Stimulated activated CD4-positive, alpha-beta T cell treated with anti-CD3 and anti-CD28 coated beads, Interleukin-2, amount 100 ng/mL, for 48 hours (primary cell): ENCODE data around the gene C5orf15.
"Not testable (repeated sequence)": the region's sequence is repeated elsewhere in the genome, so short reads cannot be mapped to it uniquely, and the experiment has no call there.

ENCODE experiments used
- DNase-seq, 2 donors: peaks; one replicate each; pipeline ENCODE4 v3.0.0-alpha.2; 2020

The C5orf15 gene

GRCh38 chr5:133962131-133962530, 6.3 kb downstream of the C5orf15 start:
- no peak for DNase-seq

GRCh38 chr5:133959643-133960042, 8.8 kb downstream of the C5orf15 start:
- no peak for DNase-seq

GRCh38 chr5:133957591-133957990, 10.8 kb downstream of the C5orf15 start:
- no peak for DNase-seq

GRCh38 chr5:133957080-133957479, 11.3 kb downstream of the C5orf15 start:
- no peak for DNase-seq

- not testable (repeated sequence) for DNase-seq
Observed at GRCh38 chr5:133956196-133956595, 12.2 kb downstream of the C5orf15 start.

- no peak for DNase-seq
Observed at GRCh38 chr5:133953568-133954145, 14.8 kb downstream of the C5orf15 start.

GRCh38 chr5:133952729-133953567, 15.5 kb downstream of the C5orf15 start:
- DNase-seq, result no peak

- DNase-seq, result no peak
Observed at GRCh38 chr5:133950821-133951612, 17.4 kb downstream of the C5orf15 start.

GRCh38 chr5:133948721-133949120, 19.7 kb downstream of the C5orf15 start:
- DNase-seq, result no peak

GRCh38 chr5:133947431-133947841, 21.0 kb downstream of the C5orf15 start:
- no peak for DNase-seq

- DNase-seq, result no peak
Observed at GRCh38 chr5:133945568-133945967, 22.9 kb downstream of the C5orf15 start.

GRCh38 chr5:133944263-133945185, 23.9 kb downstream of the C5orf15 start:
- DNase-seq, result peak; percentile 55 to 58

- DNase-seq, result no peak
Observed at GRCh38 chr5:133943475-133943817, 25.0 kb downstream of the C5orf15 start.

GRCh38 chr5:133942614-133943474, 25.6 kb downstream of the C5orf15 start:
- no peak for DNase-seq

- no peak for DNase-seq
Observed at GRCh38 chr5:133941456-133942196, 26.8 kb downstream of the C5orf15 start.

GRCh38 chr5:133939668-133940067, 28.8 kb downstream of the C5orf15 start:
- no peak for DNase-seq

GRCh38 chr5:133938929-133939328, 29.5 kb downstream of the C5orf15 start:
- DNase-seq, result no peak

GRCh38 chr5:133938039-133938821, 30.2 kb downstream of the C5orf15 start:
- no peak for DNase-seq

GRCh38 chr5:133937628-133938027, 30.8 kb downstream of the C5orf15 start:
- DNase-seq, result not testable (repeated sequence)

GRCh38 chr5:133936651-133937015, 31.8 kb downstream of the C5orf15 start:
- DNase-seq, result no peak
